H1 (cell line): ENCODE measurements around the gene LENG1. TPM values are rescaled to one million over a fixed set of nuclear protein-coding genes. Genes with fewer than 3 reads are reported as not detected.
A peak's percentile ranks its signal among the peaks of the same experiment; 100 is the strongest.

ENCODE experiments used
- CTCF ChIA-PET: fragments of 300-600 bp; sonication (Branson Sonifier 250); formaldehyde crosslinking; loops from one replicate; lab custom pipeline; 2021; ENCODE audit not compliant: partially characterized antibody; lab: Charles Lee
- POLR2A ChIA-PET: fragments of 300-600 bp; sonication (Branson Sonifier 250); formaldehyde crosslinking; loops from one replicate; lab custom pipeline; 2021; ENCODE audit warnings: inconsistent platforms; ENCODE audit not compliant: partially characterized antibody; lab: Charles Lee
- DNase-seq, 2 experiments: peaks; one replicate each; pipeline versions ENCODE4 v3.0.0 to v3.0.0-alpha.2; 2010 to 2022; ENCODE audit warnings: low spot score in 2 of 2, low read depth in 1 of 2, mixed read lengths in 1 of 2
- FAIRE-seq: peaks from 2 replicates; lab custom pipeline; 2011; peaks lifted over from hg19 to GRCh38; lab: Jason Lieb, UNC
- H2AFZ ChIP-seq: 2 replicates; pipeline ENCODE4 v1.8.1; 2012; ENCODE audit warnings: low read length, inconsistent platforms
- H2AK5ac ChIP-seq: 2 replicates; pipeline ENCODE4 v1.6.1; 2013; ENCODE audit warnings: low read depth, low read length
- H2BK120ac ChIP-seq: replicated peaks from 2 replicates; pipeline ENCODE3; 2013; ENCODE audit warnings: low read depth, low read length, inconsistent platforms
- H2BK12ac ChIP-seq: 2 replicates; pipeline ENCODE4 v1.6.1; 2013; ENCODE audit warnings: low read depth, low read length
- H2BK15ac ChIP-seq: 2 replicates; pipeline ENCODE4 v1.6.1; 2013; ENCODE audit warnings: low read length
- H2BK20ac ChIP-seq: 2 replicates; pipeline ENCODE4 v1.6.1; 2013; ENCODE audit warnings: low read length
- H2BK5ac ChIP-seq: 2 replicates; pipeline ENCODE4 v1.6.1; 2013; ENCODE audit warnings: low read depth, low read length
- H3K14ac ChIP-seq: 2 replicates; pipeline ENCODE4 v1.6.1; 2013; ENCODE audit warnings: inconsistent platforms; ENCODE audit not compliant: insufficient read length
- H3K18ac ChIP-seq: 2 replicates; pipeline ENCODE4 v1.6.1; 2013; ENCODE audit warnings: low read length; ENCODE audit errors: extremely low read depth
- H3K23ac ChIP-seq: 2 replicates; pipeline ENCODE4 v1.6.1; 2013; ENCODE audit warnings: inconsistent platforms; ENCODE audit not compliant: insufficient read length
- H3K23me2 ChIP-seq: 2 replicates; pipeline ENCODE4 v1.6.1; 2013; ENCODE audit warnings: low read depth, low read length
- H3K27ac ChIP-seq: 2 replicates; pipeline ENCODE4 v1.6.1; 2011; ENCODE audit warnings: low read depth, low read length, inconsistent platforms
- H3K27me3 ChIP-seq, 4 experiments: replicated peaks in 1 of 4; 1 replicate in 1 of 4; 2 replicates in 3 of 4; pipeline versions ENCODE4 v1.6.1 to v1.8.1; 2011 to 2013; ENCODE audit warnings: low read length in 3 of 4, mild to moderate bottlenecking in 3 of 4, inconsistent platforms in 2 of 4, mixed read lengths in 2 of 4, moderate library complexity in 1 of 4; ENCODE audit not compliant: control insufficient read depth in 3 of 4, insufficient read depth in 3 of 4; ENCODE audit errors: extremely low read depth in 1 of 4
- H3K36me3 ChIP-seq, 4 experiments: 2 replicates each; pipeline versions ENCODE4 v1.6.1 to v1.8.1; 2011 to 2013; ENCODE audit warnings: mild to moderate bottlenecking in 4 of 4, low read length in 3 of 4, moderate library complexity in 2 of 4, control low read depth in 1 of 4, inconsistent platforms in 1 of 4; ENCODE audit not compliant: insufficient read depth in 4 of 4, control insufficient read depth in 2 of 4
- H3K4ac ChIP-seq: replicated peaks from 2 replicates; pipeline ENCODE3; 2013; ENCODE audit warnings: low read length, low read depth, mixed read lengths, inconsistent platforms; ENCODE audit not compliant: insufficient read length
- H3K4me1 ChIP-seq, 4 experiments: replicated peaks in 1 of 4; 1 replicate in 1 of 4; 2 replicates in 3 of 4; pipeline versions ENCODE4 v1.6.1 to v1.8.1; 2011 to 2013; ENCODE audit warnings: low read length in 3 of 4, inconsistent platforms in 2 of 4, mixed read lengths in 1 of 4; ENCODE audit not compliant: insufficient read depth in 4 of 4, control insufficient read depth in 3 of 4
- H3K4me2 ChIP-seq, 2 experiments: 2 replicates each; pipeline versions ENCODE4 v1.6.1 to v1.8.1; 2011 to 2013; ENCODE audit warnings: low read depth in 2 of 2, low read length in 2 of 2, control low read depth in 1 of 2, inconsistent platforms in 1 of 2, mild to moderate bottlenecking in 1 of 2; ENCODE audit not compliant: insufficient read depth in 1 of 2
- H3K4me3 ChIP-seq, 4 experiments: fragments of 200-600, 300-600 bp in 1 of 4; sonication (generic), shearing (Covaris generic), sonication (Bioruptor Twin) in 1 of 4; 2 replicates each; pipeline versions ENCODE4 v1.5.1 to v1.8.1; 2011 to 2016; ENCODE audit warnings: low read length in 4 of 4, low read depth in 3 of 4, control low read depth in 2 of 4, inconsistent platforms in 2 of 4, mild to moderate bottlenecking in 2 of 4, mixed read lengths in 1 of 4, moderate library complexity in 1 of 4; ENCODE audit not compliant: insufficient read depth in 2 of 4; ENCODE audit errors: extremely low read depth in 1 of 4
- H3K56ac ChIP-seq: replicated peaks from 2 replicates; pipeline ENCODE3; 2013; ENCODE audit warnings: low read depth, mild to moderate bottlenecking, mixed read lengths, low read length, inconsistent platforms; ENCODE audit not compliant: insufficient read length
- H3K79me1 ChIP-seq: 2 replicates; pipeline ENCODE4 v1.6.1; 2013; ENCODE audit warnings: low read depth, low read length, control low read depth
- H3K79me2 ChIP-seq, 2 experiments: 2 replicates each; pipeline versions ENCODE4 v1.6.1 to v1.8.1; 2012 to 2013; ENCODE audit warnings: low read length in 2 of 2, mild to moderate bottlenecking in 2 of 2, inconsistent platforms in 1 of 2; ENCODE audit not compliant: insufficient read depth in 2 of 2, control insufficient read depth in 1 of 2
- H3K9ac ChIP-seq, 4 experiments: replicated peaks in 1 of 4; 1 replicate in 1 of 4; 2 replicates in 3 of 4; pipeline versions ENCODE4 v1.6.1 to v1.8.1; 2011 to 2013; ENCODE audit warnings: low read depth in 3 of 4, low read length in 3 of 4, control low read depth in 2 of 4, mild to moderate bottlenecking in 2 of 4, moderate library complexity in 2 of 4, inconsistent platforms in 1 of 4; ENCODE audit errors: extremely low read depth in 1 of 4
- H3K9me3 ChIP-seq, 2 experiments: 2 replicates each; pipeline versions ENCODE4 v1.6.1 to v1.8.1; 2012 to 2013; ENCODE audit warnings: mild to moderate bottlenecking in 2 of 2, moderate library complexity in 2 of 2, control low read depth in 1 of 2, inconsistent platforms in 1 of 2, low read depth in 1 of 2, low read length in 1 of 2, mixed read lengths in 1 of 2; ENCODE audit not compliant: insufficient read depth in 2 of 2
- H4K20me1 ChIP-seq, 2 experiments: replicated peaks in 1 of 2; 2 replicates each; pipeline versions ENCODE3 to v1.8.1; 2011 to 2013; ENCODE audit warnings: inconsistent platforms in 2 of 2, low read length in 2 of 2, mild to moderate bottlenecking in 1 of 2; ENCODE audit not compliant: insufficient read depth in 2 of 2, control insufficient read depth in 1 of 2
- H4K5ac ChIP-seq: 2 replicates; pipeline ENCODE4 v1.6.1; 2013; ENCODE audit warnings: low read length, low read depth, mixed read lengths, inconsistent platforms; ENCODE audit not compliant: insufficient read length
- H4K8ac ChIP-seq: 2 replicates; pipeline ENCODE4 v1.8.0; 2013; ENCODE audit warnings: mild to moderate bottlenecking, moderate library complexity, low read length, inconsistent platforms; ENCODE audit not compliant: insufficient read depth; ENCODE audit errors: extremely low read depth
- H4K91ac ChIP-seq: replicated peaks from 2 replicates; pipeline ENCODE3; 2013; ENCODE audit warnings: low read length, mixed read lengths, inconsistent platforms; ENCODE audit not compliant: insufficient read length
- ASH2L ChIP-seq: fragments of 200-600, 300-600 bp; sonication (generic); IDR thresholded peaks from one replicate; pipeline ENCODE4 v1.7.1; 2017; ENCODE audit warnings: low read length
- CBX8 ChIP-seq: fragments of 300-800, 300-1000 bp; sonication (generic); IDR thresholded peaks from 2 replicates; pipeline ENCODE4 v1.7.1; 2016; ENCODE audit warnings: low read depth, low read length, borderline replicate concordance
- CHD2 ChIP-seq: IDR thresholded peaks from 2 replicates; pipeline ENCODE4 v1.6.1; 2012; ENCODE audit warnings: low read length, improper control_type of control experiment
- KDM4A ChIP-seq: IDR thresholded peaks from one replicate; pipeline ENCODE4 v1.7.1; 2012; ENCODE audit warnings: low read depth, mild to moderate bottlenecking, moderate library complexity, low read length, inconsistent platforms; ENCODE audit not compliant: severe bottlenecking
- PHF8 ChIP-seq: fragments of 200-600 bp; sonication (generic); conservative IDR thresholded peaks from 2 replicates; pipeline ENCODE4 v1.7.1; 2012; ENCODE audit warnings: low read depth, mild to moderate bottlenecking, inconsistent platforms, low read length, moderate library complexity
- RBBP5 ChIP-seq: IDR thresholded peaks from 2 replicates; pipeline ENCODE4 v1.7.1; 2012; ENCODE audit warnings: low read depth, mild to moderate bottlenecking, inconsistent platforms, low read length, moderate library complexity, borderline replicate concordance
- TAF1 ChIP-seq: IDR thresholded peaks from 2 replicates; pipeline ENCODE4 v1.6.1; 2011; ENCODE audit warnings: mild to moderate bottlenecking, low read depth, low read length
- ZNF274 ChIP-seq: IDR thresholded peaks from 2 replicates; pipeline ENCODE4 v1.7.0; 2012; ENCODE audit warnings: low read length, borderline replicate concordance; ENCODE audit errors: extremely low read depth
- WGBS, 2 experiments: shearing (Covaris generic) in 1 of 2; methylation state at CpG; one replicate each; pipeline versions ENCODE4 v1.1.6 to v1.1.7; 2013 to 2015; ENCODE audit warnings: low lambda C conversion rate in 2 of 2, mixed read lengths in 2 of 2, inconsistent platforms in 1 of 2, low coverage in 1 of 2, missing lambda C conversion rate in 1 of 2; ENCODE audit not compliant: insufficient replicate concordance in 2 of 2, insufficient coverage in 1 of 2, insufficient read length in 1 of 2; ENCODE audit errors: extremely low coverage in 1 of 2, missing lambda C conversion rate in 1 of 2; 5-methylcytosine and 5-hydroxymethylcytosine counted together
- polyA plus RNA-seq, 7 experiments: library from polyadenylated mRNA; depleted of rRNA in 3 of 7; stranded (reverse) in 5 of 7; unstranded in 2 of 7; fragments of >200 nt in 5 of 7; fragments of 200-250 nt in 2 of 7; gene quantifications; 1 replicate in 5 of 7; 2 replicates in 1 of 7; 4 replicates in 1 of 7; pipeline versions ENCODE4 v1.2.1 to v1.2.3, GENCODE V29; 2011 to 2013; ENCODE audit warnings: missing spikeins in 2 of 7, mixed read lengths in 2 of 7
- total RNA-seq: library from RNA; stranded (reverse); fragmentation: NEBNext Ultra II Directional; extraction: Animal tissue kit (Norgen Biotek cat#: 25700); gene quantifications from 2 replicates; pipeline ENCODE4 v1.2.1, GENCODE V29; 2021

Gene LENG1
- total and polyA plus RNA-seq, 2 of the 8 experiments (the other 6 are each of a cell fraction or from before 2014, with no cell fraction given): 1.2 to 4.4 TPM

DNA sequence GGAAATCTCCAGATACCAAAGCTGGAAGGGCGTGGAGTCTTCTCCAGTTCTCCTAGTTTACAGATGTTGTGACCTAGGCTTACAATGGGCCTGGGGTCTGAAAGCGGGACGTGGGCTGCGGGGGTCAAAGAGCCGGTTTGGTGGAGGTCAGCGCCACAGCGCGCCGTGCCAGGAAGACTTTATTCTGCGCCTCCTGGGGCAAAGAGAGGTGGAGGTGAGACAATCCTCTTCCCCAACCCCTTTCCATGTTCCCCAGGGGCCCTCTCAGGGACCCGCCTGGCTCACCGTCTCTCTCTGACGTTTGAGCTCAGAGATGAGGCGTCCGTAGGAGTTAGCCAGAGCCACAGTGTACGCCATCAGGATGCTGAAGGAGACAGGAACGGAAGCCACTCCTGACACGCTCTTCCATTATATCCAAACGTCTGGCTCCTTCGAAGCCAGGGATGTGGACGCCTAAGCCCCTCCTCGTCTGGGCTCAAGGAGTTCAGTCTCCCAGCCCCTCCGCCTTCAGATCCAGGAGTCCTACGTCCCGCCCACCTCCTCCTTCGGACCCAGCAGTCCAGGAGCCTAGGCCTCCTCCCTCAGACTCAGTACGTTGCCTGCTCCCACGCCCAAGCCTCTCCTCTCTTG is 776 bp upstream of the LENG1 start:
- H3K27ac ChIP-seq: peak overlapping the region; percentile 59
- peak overlapping the region in 3 of 4 experiments; percentile 77 to 84 (median 78); a peak in 6 of 7 replicates for H3K9ac ChIP-seq
- H3K23ac ChIP-seq: no peak overlapping the region
- H3K36me3 ChIP-seq: peaks cover 6 to 13% (median 9%) of the 10 kb centered on the region in 4 experiments; a peak in 7 of 8 replicates
- CTCF ChIA-PET: interaction anchor here (0.8 to 2.1 kb wide), 5 partner anchors 10 to 51 kb away, joined by 3 to 8 read pairs (median 4); partner anchors contain the start of gene TMC4
- peak overlapping the region; percentile 65 for H2AFZ ChIP-seq
- H3K23me2 ChIP-seq: peaks cover 20% of the 10 kb centered on the region
- H2BK120ac ChIP-seq: no peak overlapping the region
- H2BK5ac ChIP-seq: peak overlapping the region; percentile 55; the same call in 1 of the 2 replicates
- FAIRE-seq: no peak
- H4K91ac ChIP-seq: no peak overlapping the region
- DNase-seq: peak in 1 of 2 experiments; percentile 58
- no peak overlapping the region for H2BK20ac ChIP-seq
- 0 out of 2 replicates have a peak overlapping the region, but pooled peaks have one; percentile 62 for H2BK12ac ChIP-seq
- H3K79me2 ChIP-seq: no peaks in the 10 kb centered on the region
- no peaks in the 10 kb centered on the region for H3K9me3 ChIP-seq
- H3K4me3 ChIP-seq: peak overlapping the region; percentile 56 to 90 (median 84)
- peaks cover 10% of the 10 kb centered on the region for H3K79me1 ChIP-seq
- H3K56ac ChIP-seq: no peak overlapping the region
- H3K4ac ChIP-seq: no peak overlapping the region
- peak; percentile 47; the same call in 1 of the 2 replicates for TF ChIP-seq PHF8
- no peak for TF ChIP-seq ZNF274
- peak; percentile 31 for TF ChIP-seq KDM4A
- no peak for TF ChIP-seq CBX8
- peak; percentile 70 for TF ChIP-seq ASH2L
- TF ChIP-seq CHD2: no peak
- no peak for TF ChIP-seq RBBP5
- 0 out of 2 replicates have a peak, but pooled peaks have one; percentile 5 for TF ChIP-seq TAF1
- H3K27me3 ChIP-seq: peaks cover 0 to 9% (median 4%) of the 10 kb centered on the region in 4 experiments; a peak in 4 of 7 replicates
- peak overlapping the region; percentile 97 for H2BK15ac ChIP-seq
- peaks cover 0 to 18% of the 10 kb centered on the region in 2 experiments for H4K20me1 ChIP-seq
- H3K14ac ChIP-seq: no peak overlapping the region
- H2AK5ac ChIP-seq: no peak overlapping the region
- peak overlapping the region; percentile 18 for H4K5ac ChIP-seq
- peak overlapping the region; percentile 87 to 100 for H3K4me2 ChIP-seq
- peak overlapping the region; percentile 75; the same call in 1 of the 2 replicates for H4K8ac ChIP-seq
- no peak overlapping the region; the same call in 1 of the 2 replicates for H3K18ac ChIP-seq
- WGBS, 2 experiments: 6% methylated on average over 26 of the region's 28 CpGs; no CpG with 5 or more reads in 1 of the 2 experiments
- POLR2A ChIA-PET: interaction anchor here (0.6 to 14.8 kb wide), 7 partner anchors 11 to 46 kb away, joined by 3 to 348 read pairs (median 11); partner anchors contain the start of genes CNOT3, MBOAT7, PRPF31 and RPS9
- H3K4me1 ChIP-seq: peaks cover 0 to 24% (median 11%) of the 10 kb centered on the region in 4 experiments; a peak in 6 of 7 replicates
